ENCODE results near the gene CFAP97.
"Not testable (repeated sequence)": the region's sequence is repeated elsewhere in the genome, so short reads cannot be mapped to it uniquely, and the experiment has no call there.

CFAP97 gene

GRCh38 chr4:185137233-185137925 is 66.4 kb downstream of the CFAP97 start:
- DNase-seq, result no peak

GRCh38 chr4:185134307-185134869 is 69.4 kb downstream of the CFAP97 start:
- DNase-seq, result peak; percentile 36

- no peak for DNase-seq
Observed at GRCh38 chr4:185128272-185129119, 75.3 kb downstream of the CFAP97 start.

GRCh38 chr4:185127021-185127925 is 76.5 kb downstream of the CFAP97 start:
- DNase-seq, result peak; percentile 27

- no peak for DNase-seq
Observed at GRCh38 chr4:185124006-185124405, 79.8 kb downstream of the CFAP97 start.

- no peak for DNase-seq
Observed at GRCh38 chr4:185122681-185123345, 81.0 kb downstream of the CFAP97 start.

- DNase-seq, result no peak
Observed at GRCh38 chr4:185120631-185120946, 83.2 kb downstream of the CFAP97 start.

- no peak for DNase-seq
Observed at GRCh38 chr4:185119927-185120630, 83.7 kb downstream of the CFAP97 start.

GRCh38 chr4:185119467-185119866 is 84.3 kb downstream of the CFAP97 start:
- not testable (repeated sequence) for DNase-seq

- DNase-seq, result no peak
Observed at GRCh38 chr4:185118876-185119275, 84.9 kb downstream of the CFAP97 start.

- DNase-seq, result no peak
Observed at GRCh38 chr4:185117300-185117934, 86.4 kb downstream of the CFAP97 start.

- no peak for DNase-seq
Observed at GRCh38 chr4:185115827-185116232, 88.0 kb downstream of the CFAP97 start.

GRCh38 chr4:185113340-185113739 is 90.5 kb downstream of the CFAP97 start:
- no peak for DNase-seq

- DNase-seq, result no peak
Observed at GRCh38 chr4:185112104-185112503, 91.7 kb downstream of the CFAP97 start.

- no peak for DNase-seq
Observed at GRCh38 chr4:185110375-185110823, 93.4 kb downstream of the CFAP97 start.

GRCh38 chr4:185109736-185110135 is 94.1 kb downstream of the CFAP97 start:
- DNase-seq, result no peak
